ENCODE measurements around the gene VTI1A.

- TF ChIP-seq RAD21 (conservative IDR thresholded peaks at IDR 0.05 in 1 of 2, IDR thresholded peaks at IDR 0.05 in 1 of 2) (no peak), CTCF (IDR thresholded peaks at IDR 0.05) (no peak), KDM1A (IDR thresholded peaks at IDR 0.05; ENCODE audit: low read depth) (no peak)
Measured at GRCh38 chr10:112834751-112835181, 387.8 kb downstream of the VTI1A start.

Data from A549 (cell line).